Activated CD4-positive, alpha-beta T cell treated with anti-CD3 and anti-CD28 coated beads for 24 hours (primary cell): Measurements from ENCODE around the gene ABCA2.

Experiments used
- DNase-seq, 2 donors: peaks; one replicate each; pipeline ENCODE4 v3.0.0-alpha.2; 2020; ENCODE audit warnings: low read depth in 2 of 2

Gene ABCA2, protein sequence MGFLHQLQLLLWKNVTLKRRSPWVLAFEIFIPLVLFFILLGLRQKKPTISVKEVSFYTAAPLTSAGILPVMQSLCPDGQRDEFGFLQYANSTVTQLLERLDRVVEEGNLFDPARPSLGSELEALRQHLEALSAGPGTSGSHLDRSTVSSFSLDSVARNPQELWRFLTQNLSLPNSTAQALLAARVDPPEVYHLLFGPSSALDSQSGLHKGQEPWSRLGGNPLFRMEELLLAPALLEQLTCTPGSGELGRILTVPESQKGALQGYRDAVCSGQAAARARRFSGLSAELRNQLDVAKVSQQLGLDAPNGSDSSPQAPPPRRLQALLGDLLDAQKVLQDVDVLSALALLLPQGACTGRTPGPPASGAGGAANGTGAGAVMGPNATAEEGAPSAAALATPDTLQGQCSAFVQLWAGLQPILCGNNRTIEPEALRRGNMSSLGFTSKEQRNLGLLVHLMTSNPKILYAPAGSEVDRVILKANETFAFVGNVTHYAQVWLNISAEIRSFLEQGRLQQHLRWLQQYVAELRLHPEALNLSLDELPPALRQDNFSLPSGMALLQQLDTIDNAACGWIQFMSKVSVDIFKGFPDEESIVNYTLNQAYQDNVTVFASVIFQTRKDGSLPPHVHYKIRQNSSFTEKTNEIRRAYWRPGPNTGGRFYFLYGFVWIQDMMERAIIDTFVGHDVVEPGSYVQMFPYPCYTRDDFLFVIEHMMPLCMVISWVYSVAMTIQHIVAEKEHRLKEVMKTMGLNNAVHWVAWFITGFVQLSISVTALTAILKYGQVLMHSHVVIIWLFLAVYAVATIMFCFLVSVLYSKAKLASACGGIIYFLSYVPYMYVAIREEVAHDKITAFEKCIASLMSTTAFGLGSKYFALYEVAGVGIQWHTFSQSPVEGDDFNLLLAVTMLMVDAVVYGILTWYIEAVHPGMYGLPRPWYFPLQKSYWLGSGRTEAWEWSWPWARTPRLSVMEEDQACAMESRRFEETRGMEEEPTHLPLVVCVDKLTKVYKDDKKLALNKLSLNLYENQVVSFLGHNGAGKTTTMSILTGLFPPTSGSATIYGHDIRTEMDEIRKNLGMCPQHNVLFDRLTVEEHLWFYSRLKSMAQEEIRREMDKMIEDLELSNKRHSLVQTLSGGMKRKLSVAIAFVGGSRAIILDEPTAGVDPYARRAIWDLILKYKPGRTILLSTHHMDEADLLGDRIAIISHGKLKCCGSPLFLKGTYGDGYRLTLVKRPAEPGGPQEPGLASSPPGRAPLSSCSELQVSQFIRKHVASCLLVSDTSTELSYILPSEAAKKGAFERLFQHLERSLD (N-terminal part only)

DNA sequence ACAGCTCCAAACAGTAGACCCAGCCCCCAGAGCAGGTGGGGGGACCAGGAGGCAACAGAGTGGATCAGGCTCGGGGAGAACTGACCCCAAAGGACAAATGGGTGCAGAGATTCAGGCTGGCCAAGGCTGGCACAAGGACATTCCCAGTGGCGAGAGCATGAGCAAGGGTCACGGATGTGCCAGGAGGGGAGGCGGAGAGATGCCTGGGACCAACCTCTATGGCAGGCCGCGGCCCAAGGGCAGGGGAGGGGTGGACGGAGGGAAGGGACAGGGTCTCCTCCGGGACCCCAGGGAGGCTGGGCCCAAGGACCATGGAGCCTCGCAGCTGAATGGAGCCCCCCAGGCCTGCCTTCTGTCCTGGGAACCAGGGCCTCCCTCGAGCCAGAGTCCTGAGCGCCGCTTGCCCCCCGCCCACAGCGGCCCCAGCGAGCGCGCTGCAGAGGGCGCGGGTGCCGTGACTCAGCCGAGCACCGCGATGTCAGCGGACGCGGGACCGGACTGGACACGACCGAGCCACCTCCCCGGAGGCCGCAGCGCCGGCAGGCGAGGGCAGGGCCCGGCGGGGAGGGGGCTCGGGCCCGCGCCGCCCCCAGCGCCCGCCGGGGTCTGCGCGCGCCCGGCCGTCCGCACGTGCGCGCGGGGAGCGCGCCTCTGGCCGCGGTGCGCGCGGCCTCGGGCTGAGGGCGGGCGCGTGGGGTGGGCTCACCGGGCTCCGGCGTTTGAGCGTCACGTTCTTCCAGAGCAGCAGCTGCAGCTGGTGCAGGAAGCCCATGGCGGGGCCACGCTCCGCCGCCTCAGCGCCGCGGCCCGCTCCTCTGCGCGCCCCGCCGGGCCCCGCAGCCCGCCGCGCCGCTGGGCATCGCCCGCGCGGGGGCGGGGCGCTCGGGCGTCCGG lies at the start of gene ABCA2:
Gene ABCA2 (minus strand): TSS at position 869 of the 894 bp plus-strand sequence. CDS start 97 bp downstream, at position 772.
- DNase-seq, result no peak

DNA sequence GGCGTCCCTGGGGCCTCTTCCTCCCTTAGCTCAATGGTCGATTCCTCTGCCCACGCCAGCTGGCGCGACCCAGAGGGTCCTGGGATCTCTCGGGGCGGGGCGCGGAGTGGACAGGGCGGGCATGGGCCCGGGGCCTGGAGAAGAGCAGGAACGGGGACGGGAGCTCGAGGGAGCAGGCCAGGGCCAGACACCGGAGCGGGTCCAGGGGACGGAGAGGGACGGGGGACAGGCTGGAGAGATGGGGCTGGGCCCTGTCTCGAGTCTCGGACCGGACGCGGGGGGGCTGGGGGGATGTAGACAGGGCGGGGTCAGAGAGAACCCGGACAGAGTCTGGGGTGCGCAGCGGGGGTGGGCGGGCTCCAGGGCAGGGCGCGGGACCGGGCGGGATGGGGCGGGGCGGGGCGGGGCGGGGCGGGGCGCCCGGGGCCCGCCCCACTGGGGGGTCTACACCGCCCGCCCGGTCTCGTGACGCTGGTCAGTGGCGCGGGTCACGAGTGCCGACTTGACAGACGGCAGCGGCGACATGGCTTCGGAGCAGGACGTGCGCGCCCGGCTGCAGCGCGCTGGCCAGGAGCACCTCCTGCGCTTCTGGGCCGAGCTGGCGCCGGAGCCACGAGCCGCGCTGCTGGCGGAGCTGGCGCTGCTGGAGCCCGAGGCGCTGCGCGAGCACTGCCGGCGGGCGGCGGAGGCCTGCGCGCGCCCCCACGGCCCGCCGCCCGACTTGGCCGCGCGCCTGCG lies 49.1 kb upstream of the ABCA2 start, which contains the start of gene UAP1L1:
Gene UAP1L1 (plus strand): TSS at position 508 of the 738 bp plus-strand sequence. CDS start 16 bp downstream, at position 524.
- peak in 1 of 2 donors; percentile 37 for DNase-seq

DNA sequence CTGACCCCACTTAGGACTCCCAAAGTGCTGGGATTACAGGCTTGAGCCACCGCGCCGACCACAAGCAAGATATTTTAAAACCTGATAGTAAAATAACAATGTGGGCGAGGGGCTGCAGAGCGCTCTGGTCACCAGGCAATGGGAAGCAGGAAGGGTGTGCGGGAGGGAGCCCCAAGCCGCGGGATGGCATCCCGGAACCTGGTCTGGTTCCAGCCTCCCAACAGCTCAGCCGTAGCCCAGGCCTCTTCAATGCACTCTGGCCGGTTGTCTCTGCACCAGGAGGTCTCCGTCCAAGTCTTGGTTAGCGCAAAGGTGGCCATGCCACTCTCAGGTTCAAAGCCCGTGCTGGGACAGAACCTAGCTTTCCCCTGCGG lies 48.6 kb upstream of the ABCA2 start:
- DNase-seq, result no peak

DNA sequence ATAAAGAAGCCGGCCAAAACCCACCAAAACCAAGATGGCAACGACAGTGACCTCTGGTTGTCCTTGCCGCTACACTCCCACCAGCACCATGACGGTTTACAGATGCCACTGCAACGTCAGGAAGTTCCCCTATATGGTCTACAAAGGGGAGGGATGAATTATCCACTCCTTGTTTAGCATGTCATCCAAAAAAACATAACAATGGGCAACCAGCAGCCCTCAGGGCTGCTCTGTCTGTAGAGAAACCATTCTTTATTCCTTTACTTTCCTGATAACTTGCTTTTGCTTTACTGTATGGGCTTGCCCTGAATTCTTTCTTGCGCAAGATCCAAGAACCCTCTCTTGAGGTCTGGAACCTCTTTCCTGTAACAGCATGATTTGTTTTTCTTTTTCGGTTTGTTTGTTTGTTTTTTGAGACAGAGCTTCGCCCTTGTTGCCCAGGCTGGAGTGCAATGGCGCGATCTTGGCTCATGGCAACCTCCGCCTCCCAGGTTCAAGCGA lies 47.3 kb upstream of the ABCA2 start:
- no peak for DNase-seq

DNA sequence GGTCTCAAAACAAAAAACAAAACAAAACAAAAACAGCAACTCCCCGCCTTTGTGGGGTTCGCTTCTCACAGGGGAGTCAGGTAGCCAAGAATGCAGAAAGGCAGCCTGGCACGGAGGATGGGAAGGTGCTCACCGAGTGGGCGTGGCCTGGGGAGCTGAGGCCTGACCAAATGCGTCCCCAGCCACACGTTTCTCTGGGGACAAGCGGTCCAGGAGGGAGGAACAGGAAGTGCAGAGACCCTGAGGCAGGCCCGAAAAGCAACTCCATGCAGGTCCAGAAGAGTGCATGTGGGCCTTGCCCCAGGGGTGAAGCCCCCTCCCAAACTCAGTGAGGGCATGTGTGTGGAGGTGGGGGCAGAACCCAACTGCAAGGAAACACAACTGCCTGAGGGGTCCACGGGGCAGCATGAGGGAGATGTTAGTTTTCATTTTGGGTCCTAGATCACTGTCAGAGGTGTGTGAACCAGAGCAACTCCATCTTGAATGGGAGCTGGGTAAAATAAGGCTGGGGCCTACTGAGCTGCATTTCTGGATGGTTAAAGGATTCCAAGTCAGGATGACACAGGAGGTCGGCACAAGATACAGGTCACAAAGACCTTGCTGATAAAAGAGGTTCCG lies 46.7 kb upstream of the ABCA2 start:
- DNase-seq, result no peak

DNA sequence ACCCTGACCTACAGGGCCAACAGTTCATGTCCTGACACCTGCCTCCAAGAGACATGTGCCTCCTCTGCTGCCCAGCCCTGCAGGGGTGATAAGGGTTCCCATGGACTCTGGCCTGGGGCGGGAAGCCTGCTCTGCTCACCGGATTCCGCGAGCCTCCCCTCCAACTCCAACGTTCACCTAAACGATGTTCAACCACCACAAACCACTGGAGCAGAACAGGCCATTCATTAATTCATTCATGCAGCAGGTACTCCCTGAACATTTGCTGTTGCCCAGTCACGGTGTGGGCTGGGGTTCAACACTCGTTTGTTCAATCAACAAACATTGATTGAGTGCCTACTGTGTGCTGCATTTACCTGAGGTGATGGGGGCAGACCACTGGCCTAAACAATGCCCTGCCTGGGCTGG lies 46.0 kb upstream of the ABCA2 start:
- no peak for DNase-seq

DNA sequence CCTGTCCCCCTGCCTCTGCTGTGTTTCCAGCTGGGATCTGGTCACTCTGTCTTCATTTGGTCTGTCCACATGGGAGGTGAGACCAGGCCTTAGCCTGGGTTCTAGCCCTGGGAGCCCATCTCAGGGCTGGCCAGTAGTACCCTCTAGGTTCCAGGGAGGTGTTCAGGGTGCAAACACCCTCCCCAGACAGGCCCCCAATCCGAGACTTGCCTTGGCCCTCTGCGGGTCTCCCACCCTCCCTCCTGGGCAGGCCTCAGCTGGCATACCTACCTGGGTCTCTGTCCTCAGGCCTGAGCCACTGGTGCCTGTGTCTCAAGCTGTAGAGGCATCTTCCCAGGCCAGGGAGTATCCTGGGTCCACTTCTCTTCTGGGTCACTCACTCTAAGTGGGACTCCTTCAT lies 43.2 kb upstream of the ABCA2 start:
- DNase-seq, result no peak

DNA sequence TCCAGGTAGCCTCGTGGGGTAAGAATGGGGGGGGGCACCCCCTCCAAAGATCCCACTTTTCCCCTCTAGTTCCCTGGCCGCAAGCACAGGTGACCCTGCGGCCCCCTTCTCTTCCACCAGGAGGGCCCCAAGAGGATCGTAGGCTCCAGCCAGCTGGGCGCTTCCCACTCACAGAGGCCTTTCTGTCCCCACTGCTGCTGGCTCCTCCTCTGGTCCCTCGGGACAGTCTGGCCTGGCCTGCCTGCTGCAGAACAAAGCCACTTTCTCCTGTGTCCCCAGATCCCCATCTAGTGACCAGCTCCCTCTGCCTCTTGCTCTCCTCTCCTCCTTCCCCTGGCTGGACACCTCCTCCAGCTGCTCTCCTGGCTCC lies 42.9 kb upstream of the ABCA2 start:
- DNase-seq, result no peak

DNA sequence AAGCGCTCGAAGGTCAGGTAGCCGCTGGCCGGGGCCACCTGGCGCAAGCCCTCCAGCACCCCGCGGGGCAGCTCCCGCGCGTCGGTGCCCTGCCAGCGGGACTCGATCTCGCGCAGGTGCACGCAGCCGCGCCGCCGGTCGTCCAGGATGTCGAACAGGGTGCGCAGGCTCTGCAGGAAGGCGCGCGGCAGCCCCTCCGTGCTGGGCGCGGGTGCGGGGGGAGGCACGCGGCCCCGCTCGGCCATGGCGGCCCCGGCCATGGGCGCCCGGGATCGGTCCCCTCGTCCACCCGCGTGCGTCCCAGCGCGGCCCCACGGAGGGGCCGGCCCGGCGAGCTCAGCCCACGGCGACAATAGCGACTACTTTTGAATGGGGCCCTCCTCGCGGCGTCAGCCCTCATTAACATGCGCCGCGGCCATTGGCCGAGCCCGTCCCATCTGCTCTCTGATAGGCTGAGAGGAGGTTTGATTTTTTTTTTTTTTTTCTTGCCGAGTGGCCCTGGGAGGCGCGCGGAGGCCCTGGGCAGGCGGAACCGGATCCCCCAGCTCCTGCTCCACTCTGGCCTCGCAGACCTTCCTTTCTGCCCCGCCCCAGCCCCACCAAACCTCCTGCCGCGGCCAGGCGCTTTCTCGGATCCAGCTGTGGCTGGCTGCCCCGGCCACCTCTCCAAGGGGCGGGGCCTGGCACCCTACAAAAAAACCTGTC lies 42.3 kb upstream of the ABCA2 start, which contains the start of gene SAPCD2:
Gene SAPCD2 (minus strand): TSS at position 357 of the 705 bp plus-strand sequence. CDS start 97 bp downstream, at position 260.
- peak; percentile 64 to 71 for DNase-seq

DNA sequence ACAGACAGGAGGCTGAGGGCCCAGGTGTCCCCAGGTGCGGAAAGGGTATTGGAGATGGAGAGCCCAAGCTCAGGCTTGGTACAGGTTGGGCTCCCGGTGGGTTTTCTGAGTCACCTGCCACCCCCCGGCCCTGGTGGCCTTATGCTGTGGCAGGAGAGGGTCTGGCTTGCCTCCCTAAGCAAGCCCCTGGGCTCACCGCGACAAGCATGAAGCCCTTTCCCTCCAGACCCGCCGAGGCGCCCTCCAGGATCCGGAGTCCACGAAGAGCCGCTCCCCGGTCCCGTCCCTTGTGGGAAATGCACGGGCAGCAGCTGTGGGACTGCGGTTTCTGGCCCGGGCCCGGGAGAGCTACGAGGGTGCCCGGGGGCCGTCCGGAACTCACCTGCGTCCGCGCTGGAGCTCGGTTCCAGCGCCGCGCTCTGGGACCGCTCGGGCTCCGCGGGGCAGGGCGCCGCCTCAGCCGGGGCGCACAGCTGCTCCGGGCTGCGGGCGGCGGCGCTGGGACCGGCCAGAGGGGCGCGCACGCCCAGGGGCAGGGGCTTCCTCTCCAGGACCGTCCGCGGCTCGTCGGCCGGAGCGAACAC lies 41.6 kb upstream of the ABCA2 start:
- DNase-seq, result no peak

DNA sequence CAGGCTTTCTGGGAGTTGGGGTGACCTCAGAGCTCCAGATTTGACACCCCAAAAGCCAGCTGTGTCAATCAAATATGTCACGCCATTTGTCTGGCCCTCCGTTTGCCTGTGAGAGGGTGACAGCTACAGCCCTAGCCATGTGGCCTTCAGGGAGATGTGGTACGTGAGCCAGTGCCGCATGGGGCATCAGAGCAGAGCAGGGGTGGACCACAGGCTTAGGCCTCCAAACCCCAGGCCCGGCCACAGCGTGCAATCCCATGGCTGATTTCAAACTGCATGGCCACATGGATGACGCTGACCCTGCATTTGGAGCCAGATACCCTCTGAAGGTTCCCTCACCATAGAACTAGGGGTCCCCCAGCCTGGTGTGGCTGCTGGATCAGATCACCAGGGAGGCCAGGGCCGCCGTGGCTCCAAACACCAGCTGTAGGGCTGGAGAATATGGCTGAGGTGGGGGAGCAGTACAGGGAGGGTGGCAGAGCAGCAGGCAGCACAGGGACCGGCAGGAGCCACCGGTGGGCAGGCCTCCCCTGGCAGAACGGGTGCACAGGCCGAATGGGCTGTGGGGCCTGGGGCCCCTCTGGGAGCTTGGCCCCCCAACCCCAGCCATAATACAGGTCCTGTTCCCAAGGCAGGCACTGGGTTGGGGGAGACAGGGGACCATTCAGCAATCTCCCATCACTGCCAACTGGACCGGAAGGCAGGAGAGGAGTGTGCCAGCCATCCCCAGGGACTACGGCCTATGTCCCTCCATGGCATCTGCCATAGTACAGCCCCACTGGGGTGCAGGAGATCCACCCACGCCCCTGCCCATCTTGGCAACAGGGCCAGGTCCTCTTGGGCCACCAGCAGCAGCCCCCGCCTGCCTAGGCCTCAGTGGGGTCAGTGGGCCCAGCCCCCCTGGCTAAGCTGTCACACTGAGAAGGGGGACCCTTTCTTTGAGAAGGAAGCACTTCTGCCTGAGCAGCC lies 40.8 kb upstream of the ABCA2 start:
- no peak for DNase-seq

DNA sequence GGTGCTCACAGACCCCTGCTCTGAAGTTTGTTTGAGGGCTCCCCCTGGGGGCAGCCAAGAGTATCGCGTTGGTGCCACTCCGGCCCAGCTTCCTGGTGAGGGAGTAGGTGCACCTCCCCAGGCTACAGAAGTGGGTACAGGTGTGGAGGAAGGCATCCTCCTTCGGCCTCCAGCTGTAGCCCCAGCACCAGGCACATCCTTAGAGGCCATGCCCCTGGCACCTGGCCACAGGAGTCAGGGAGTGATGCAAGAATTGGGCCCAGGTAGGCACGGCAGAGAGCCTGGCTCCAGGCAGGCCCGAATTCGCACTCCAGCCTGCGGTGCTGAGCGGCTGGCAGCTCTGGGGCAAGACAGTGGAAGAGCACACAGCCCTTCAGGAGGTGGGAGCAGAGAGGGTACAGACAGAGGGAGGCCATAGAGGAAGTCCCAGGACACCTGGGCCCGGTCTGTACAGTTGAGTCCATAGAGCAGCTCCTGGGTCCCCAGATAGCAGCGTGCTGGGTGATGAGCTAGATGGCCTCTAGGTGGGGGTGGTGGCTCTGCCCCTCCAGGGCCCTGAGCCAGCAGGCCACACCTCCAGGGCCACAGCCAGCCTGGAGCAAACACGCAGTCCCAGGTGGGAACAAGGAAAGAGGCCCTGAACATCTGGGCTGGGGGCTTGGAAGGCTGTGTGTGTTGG lies 40.0 kb upstream of the ABCA2 start:
- peak; percentile 73 to 78 for DNase-seq

DNA sequence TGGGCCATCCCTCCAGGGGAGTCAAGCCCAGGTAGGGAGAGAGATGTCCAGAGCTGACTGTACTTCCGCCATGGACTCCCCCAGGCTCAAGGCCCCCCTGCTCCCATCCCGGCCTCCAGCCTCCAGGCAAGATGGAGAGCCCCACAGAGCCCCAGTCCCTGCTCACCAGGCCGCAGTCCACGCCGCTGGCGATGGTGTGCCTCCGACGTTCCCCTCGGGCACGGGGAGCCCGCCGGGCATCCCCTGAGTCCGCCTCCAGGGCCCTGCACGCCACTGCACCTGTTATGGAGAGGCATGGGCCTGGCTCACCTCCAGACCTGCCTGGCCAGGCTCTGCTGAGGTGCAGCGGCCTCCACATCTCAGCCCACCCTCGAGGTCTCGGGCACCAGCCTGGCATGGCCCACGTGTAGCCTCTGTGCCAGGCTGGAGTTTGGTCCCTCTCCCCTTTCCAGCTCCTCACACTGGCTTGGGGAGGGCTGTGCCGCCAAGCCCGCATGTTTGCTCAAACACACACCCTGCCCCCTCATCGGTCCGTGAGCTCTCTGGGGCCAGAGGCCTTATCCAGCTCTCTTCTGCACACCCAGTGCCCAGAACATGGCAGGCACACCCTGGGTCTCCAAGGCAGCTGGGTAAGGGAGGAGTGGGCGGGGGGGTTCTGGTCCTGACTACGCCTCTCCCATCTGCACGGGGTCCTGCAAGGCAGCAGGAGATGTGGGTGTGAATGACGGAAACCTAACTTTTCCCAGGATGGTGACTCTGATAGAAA lies 38.2 kb upstream of the ABCA2 start:
- no peak for DNase-seq

DNA sequence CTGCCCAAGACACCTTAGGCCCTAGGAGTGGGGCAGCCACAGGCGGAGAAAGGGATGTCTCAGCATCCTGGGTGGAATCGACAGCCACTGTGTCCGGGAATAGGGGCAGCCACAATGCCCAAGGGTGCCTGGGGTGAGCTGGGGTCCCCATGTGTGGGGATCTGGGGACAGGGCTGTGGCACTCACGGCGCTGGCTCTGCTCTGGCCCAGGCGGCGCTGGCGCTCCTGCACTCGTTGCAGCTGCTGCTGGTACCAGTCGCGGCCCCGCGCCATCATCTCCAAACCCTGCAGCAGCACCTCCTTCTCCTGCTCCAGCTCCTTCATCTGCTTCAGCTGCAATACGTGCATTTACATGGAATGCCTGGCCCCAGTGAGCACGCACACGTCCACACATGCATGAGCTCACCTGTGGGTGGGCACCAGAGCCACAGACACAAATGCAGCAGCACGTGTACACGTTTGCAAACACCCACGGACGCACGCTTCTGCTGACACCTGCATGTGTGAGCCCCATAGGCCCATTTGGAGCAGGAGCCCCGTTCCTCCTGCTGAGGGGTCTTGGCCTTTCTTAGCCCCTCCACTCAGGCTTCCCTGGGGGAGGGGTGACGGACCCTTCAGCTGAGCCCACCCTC lies 37.4 kb upstream of the ABCA2 start:
- no peak for DNase-seq

DNA sequence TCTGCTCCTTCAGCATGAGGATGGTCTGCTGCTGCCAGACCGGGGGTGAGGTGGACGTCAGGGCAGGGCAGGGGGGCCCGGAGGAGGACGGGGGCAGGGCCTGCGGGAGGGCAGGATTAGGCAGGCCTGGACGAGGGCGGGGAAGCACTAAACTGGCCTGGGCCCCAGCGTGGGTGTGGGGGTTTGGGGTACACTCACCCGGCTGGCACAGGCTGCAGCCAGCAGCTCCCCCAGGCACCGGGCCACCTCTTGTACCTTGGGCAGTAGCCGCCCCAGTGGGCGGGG lies 36.8 kb upstream of the ABCA2 start:
- DNase-seq, result no peak
